CD4-positive, alpha-beta T cell treated with Interferon alpha-2 for 1 hour (primary cell): ENCODE data around the gene PUS10.
"Not testable (repeated sequence)": the region's sequence is repeated elsewhere in the genome, so short reads cannot be mapped to it uniquely, and the experiment has no call there.

Experiments used
- DNase-seq, 2 donors: peaks; one replicate each; pipeline ENCODE4 v3.0.0-alpha.2; 2020 to 2022

Gene PUS10

GRCh38 chr2:61011678-61012077, 6.4 kb downstream of the PUS10 start:
- DNase-seq: no peak

- DNase-seq: no peak
Observed at GRCh38 chr2:61009355-61009754, 8.7 kb downstream of the PUS10 start.

- DNase-seq: no peak
Observed at GRCh38 chr2:61006486-61007105, 11.5 kb downstream of the PUS10 start.

GRCh38 chr2:61005736-61006135, 12.3 kb downstream of the PUS10 start:
- DNase-seq: no peak

- DNase-seq: peak; percentile 34 to 72
Observed at GRCh38 chr2:60998628-60999545, 19.2 kb downstream of the PUS10 start.

- no peak for DNase-seq
Observed at GRCh38 chr2:60994131-60994530, 23.9 kb downstream of the PUS10 start.

- peak; percentile 63 to 72 for DNase-seq
Observed at GRCh38 chr2:60992985-60993392, 25.1 kb downstream of the PUS10 start.

GRCh38 chr2:60991644-60992043, 26.4 kb downstream of the PUS10 start:
- DNase-seq: no peak

GRCh38 chr2:60989259-60989658, 28.8 kb downstream of the PUS10 start:
- DNase-seq: no peak

GRCh38 chr2:60987656-60988055, 30.4 kb downstream of the PUS10 start:
- not testable (repeated sequence) for DNase-seq

- DNase-seq: no peak
Observed at GRCh38 chr2:60987041-60987440, 31.0 kb downstream of the PUS10 start.

GRCh38 chr2:60984720-60985119, 33.3 kb downstream of the PUS10 start:
- DNase-seq: no peak

GRCh38 chr2:60982066-60982465, 36.0 kb downstream of the PUS10 start:
- not testable (repeated sequence) for DNase-seq

GRCh38 chr2:60980071-60980815, 37.8 kb downstream of the PUS10 start:
- DNase-seq: no peak

- no peak for DNase-seq
Observed at GRCh38 chr2:60979231-60979630, 38.8 kb downstream of the PUS10 start.

- DNase-seq: no peak
Observed at GRCh38 chr2:60977562-60977895, 40.5 kb downstream of the PUS10 start.

GRCh38 chr2:60976875-60977561, 41.0 kb downstream of the PUS10 start:
- no peak for DNase-seq

GRCh38 chr2:60976256-60976850, 41.7 kb downstream of the PUS10 start:
- DNase-seq: no peak

- no peak for DNase-seq
Observed at GRCh38 chr2:60974652-60975051, 43.4 kb downstream of the PUS10 start.

GRCh38 chr2:60973705-60974104, 44.4 kb downstream of the PUS10 start:
- no peak for DNase-seq

- no peak for DNase-seq
Observed at GRCh38 chr2:60972889-60973656, 45.0 kb downstream of the PUS10 start.
